HG02840 (cell line): Measurements from ENCODE around the gene WDR76.
A peak's percentile ranks its signal among the peaks of the same experiment; 100 is the strongest.
"Not testable (repeated sequence)": the region's sequence is repeated elsewhere in the genome, so short reads cannot be mapped to it uniquely, and the experiment has no call there.

Experiments used
- ATAC-seq: cut with Tn5 transposase; IDR thresholded peaks from one replicate; pipeline ENCODE4 v1.9.1; 2021; ENCODE audit warnings: mild to moderate bottlenecking, moderate library complexity, moderate number of reproducible peaks; ENCODE audit not compliant: unreplicated experiment, low FRiP score

WDR76 gene

DNA sequence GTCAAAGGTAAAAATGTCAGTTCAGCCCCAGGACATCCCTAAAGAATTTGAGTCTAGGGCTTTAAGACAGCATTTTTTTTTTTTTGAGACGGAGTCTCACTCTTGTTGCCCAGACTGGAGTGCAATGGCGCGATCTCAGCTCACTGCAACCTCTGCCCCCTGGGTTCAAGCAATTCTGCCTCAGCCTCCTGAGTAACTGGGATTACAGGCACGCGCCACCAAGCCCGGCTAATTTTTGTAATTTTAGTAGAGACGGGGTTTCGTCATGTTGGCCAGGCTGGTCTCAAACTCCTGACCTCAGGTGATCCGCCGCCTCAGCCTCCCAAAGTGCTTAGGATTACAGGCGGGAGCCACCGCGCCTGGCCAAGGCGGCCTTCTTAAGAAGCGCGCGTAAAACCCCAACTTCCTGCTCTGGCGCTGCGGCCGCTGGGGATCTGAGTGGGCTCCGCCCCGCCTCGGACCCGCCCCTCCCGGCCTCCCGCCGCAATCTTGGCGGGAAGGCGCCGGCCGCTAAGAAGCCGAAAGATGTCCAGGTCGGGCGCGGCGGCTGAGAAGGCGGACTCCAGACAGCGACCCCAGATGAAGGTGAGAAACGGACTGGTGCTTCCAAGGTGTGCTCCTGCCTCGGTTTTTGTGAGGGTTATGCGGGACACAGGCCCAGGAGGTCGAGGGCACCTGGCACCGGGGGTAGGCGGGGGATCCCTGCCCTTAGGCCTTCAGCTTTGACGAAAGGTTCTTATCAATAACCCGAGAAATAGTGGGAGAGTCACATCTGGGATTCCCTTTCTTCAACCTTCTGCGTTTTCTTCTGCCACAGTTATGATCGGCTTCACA lies at the start of gene WDR76:
Gene WDR76 (plus strand): TSS at position 495 of the 834 bp plus-strand sequence. CDS start 31 bp downstream, at position 526.
- ATAC-seq = no peak

DNA sequence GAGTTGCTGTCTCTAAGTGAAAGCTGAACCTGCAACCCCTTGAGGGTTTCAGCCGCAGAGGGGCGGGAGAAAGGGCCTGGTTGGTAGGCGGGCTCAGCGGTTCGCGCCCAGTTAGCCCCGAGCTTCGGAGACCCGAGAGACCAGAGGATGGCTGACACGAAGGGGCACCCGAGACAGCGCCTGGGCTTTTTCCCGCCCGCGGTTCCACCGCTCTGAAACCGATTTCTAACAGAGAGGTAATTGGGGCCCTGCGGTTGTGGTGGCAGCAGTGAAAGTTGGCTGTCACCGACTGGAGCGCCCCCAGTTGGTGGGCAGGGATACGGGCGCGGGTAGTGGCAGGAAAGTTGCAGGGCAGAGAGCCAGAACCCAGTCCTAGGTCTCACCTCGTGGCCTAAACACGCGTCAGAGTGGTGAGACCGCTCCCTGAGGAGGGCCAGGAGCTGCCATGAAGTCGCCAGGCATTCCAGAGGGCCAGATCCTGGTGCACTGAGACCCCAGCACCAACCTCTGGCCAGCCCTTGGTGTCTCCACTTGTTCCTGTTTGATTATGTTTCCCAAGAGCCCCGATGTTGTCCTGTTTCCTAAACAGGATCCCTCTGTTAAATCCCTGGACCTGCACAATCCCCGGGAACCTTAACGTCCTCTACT lies 49.4 kb upstream of the WDR76 start:
- ATAC-seq = peak; percentile 60

DNA sequence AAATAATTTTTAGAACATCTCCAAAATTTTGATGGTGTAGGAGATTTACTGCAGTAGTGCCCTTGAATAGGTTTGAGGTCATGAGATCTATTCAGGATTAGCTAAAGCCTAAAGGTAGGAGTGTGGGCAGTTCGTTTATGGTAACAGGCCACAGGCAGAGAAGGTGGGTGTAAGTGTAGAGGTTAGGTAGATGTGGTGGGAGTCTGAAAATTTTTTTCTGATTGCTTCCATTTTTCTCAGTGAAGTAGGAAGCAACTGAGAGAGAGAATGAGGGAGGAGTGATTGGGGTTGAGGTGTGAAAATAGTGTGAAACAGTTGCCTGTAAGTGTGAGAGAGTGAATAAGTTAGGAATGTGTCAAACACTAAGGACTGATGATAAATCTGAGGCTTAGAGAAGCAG lies 47.8 kb upstream of the WDR76 start:
- ATAC-seq = no peak

DNA sequence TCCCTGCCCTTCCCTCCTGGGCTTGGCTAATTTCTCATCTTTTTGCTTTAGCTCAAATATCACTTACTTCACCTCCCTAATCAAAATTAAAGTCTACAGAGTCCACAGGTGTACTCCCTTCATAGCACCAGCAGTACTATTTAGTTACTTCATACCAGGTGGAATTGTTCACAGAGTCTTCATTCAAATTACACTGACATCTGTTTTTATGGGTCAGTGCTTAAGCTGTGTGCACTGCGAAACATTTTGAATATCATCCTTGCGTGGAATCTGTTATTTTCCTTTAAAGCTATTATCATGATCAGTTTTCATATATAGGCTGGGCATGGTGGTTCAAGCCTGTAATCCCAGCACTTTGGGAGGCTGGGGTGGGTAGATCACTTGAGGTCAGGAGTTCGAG lies 37.4 kb upstream of the WDR76 start:
- no peak for ATAC-seq

DNA sequence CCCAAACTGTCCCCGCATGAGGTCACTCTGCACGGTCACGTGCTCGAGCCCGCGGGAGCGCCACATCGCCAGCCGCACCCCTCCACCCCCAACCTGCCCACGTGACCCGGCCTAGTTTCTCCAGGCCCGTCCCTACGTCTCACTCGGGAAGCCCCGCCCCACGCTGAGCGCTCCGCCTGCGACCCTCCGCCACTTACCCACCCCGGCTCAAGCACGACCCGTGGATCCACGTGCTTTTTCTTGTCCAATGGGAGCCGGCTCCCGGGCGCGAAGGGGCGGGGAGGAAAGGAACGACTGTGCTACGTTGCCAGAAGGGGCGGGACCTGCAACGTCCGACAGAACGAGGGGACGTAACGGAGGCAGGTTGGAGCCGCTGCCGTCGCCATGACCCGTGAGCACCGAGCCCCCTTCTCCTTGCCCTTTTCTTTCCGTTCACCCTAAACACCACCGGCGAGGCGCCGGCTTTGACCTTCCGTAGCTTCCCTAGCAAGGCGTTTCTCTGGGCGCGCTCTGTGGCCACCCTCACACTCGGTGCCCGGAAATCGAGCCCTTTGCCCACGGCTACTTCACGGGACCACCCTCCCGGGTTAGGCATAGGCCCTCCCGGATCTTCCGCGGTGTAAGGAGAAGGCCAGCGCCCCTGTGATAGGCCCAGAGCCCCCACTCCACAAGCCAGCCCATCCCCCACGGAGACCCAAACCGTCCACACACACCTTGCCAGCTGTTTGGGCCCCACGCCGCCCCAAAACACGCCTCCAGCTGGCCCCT lies 34.6 kb upstream of the WDR76 start, which contains the start of gene SERF2:
Gene SERF2 (plus strand): TSS at position 328 of the 768 bp plus-strand sequence. CDS start 57 bp downstream, at position 385.
- peak; percentile 81 for ATAC-seq

DNA sequence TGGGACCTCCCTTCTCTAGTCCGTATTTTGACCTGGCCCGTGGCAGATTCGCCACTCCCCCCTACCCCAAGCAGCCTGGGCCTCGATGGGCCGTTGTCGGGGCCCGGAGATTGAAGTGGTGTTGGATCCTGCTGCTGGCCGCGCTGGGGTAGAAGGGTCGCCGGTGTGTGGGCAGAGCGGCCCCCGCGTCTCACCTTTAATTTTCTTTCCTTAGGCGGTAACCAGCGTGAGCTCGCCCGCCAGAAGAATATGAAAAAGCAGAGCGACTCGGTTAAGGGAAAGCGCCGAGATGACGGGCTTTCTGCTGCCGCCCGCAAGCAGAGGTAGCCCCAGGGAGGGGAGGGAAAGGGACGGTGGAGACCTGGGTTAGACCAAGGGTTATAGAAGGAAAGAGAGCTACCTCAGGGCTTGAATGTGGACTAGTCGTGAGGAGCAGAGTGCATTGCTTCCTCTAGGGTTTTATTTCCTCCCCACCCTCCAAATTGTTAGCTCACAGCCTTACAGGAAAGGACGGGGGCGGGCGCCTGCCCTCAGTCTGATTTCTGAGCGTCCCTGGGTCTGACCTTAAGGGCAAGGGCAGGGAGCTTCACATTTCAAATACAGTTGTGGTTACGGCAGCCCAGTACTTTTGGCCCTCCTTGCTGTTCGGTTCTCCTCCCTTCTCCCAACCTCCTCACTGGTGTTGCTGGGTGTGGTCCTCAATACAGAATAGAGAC lies 33.9 kb upstream of the WDR76 start:
- ATAC-seq = no peak

DNA sequence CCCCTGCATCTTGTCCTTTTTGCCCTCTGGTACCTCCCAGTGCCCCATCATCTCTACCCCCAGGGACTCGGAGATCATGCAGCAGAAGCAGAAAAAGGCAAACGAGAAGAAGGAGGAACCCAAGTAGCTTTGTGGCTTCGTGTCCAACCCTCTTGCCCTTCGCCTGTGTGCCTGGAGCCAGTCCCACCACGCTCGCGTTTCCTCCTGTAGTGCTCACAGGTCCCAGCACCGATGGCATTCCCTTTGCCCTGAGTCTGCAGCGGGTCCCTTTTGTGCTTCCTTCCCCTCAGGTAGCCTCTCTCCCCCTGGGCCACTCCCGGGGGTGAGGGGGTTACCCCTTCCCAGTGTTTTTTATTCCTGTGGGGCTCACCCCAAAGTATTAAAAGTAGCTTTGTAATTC lies 33.2 kb upstream of the WDR76 start:
- no peak for ATAC-seq

GRCh38 chr15:43794269-43795037 lies 32.3 kb upstream of the WDR76 start:
- no peak for ATAC-seq

DNA sequence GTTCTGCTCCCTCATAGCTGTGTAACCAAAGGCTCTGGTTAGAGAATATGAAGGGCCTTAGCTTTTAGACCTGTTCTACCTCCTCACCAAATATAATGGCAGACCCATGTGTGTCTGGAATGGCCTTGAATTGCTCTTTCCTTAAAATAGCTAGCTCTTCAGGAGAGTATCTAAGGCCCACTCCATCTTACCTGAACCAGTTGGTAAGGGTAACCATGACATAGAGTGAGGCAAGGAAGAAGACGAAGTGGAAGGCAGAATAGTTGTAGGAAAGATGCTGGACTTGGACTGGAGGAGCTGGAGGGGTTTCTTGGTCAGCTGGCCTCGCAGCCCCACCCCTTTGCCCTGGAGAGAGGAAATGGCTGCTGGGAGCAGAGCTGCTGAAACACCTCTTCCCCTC lies 31.6 kb upstream of the WDR76 start:
- ATAC-seq = no peak

DNA sequence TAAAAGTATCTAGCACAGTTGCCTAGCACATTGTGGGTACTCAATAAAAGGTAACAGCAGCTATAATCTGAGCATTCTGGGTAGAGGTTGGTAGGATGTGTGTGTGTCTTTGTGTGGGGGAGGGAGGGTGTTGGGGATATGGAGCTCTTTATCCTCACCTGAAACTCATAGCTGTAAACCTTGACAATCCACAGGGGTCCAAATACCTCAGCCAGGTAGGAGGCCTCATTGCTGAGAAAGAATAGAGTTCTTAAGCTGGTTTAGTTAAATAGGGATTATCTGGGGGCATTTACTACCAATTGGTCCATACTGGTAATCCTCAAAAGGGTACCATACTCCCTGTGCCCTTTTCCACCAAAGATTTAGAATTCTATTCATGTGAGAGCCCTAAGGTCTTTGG lies 30.8 kb upstream of the WDR76 start:
- no peak for ATAC-seq

DNA sequence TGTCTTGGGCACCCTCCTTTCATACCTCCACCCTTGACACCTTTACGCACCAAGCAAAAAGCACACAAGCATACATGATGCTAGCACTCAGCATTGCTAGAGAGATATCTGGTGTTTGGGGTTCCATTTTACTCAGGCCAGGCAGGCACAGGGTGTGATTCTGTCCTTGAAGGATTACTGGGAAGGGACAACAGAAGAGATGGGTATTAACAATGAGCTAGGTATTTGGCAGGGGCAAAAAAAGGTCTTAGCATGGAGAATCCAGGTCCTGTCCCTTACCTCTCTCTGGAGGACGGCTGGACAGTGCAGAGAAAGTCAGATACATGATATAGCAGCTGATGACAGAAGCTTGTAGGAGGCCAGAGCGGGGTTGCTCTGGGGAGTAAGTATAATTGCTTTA lies 30.2 kb upstream of the WDR76 start:
- ATAC-seq = no peak

DNA sequence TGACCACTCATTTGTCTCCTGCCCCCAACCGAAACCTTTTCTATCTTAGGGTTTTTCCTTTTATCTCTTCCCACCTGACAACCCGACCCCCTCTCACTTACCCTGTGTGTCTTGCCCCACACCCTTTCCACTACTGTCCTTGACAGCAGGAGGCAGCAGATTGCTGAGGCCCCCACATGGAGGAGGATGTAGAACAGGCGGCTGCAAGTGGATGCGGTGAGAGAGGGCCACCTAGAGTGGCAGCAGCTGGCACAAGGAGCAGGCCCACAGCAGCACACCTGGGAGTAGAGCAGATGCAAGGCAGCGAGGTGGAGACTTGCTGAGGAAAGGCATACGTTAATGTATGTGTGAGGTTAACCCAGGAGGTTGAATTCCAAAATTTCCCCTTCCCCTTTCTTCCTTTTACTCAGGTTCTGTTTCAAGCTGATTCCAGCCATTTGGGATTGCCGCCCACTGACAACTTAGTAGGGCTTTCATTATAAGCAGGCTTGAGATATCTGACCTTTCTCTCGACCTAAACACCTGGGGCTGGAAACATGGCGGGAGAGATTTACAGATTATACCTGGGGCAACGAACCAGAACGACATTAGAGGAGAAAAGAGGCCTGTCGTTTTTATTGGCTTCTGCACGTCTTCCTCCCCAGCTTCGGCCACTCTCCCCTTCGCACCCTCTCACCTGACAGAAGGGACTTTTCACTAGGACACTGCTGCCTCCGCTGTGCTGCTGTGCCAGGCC lies 27.4 kb upstream of the WDR76 start:
- ATAC-seq = no peak

- no peak for ATAC-seq
Observed at GRCh38 chr15:43799945-43800285, 26.9 kb upstream of the WDR76 start, which contains the start of gene SERINC4. Gene SERINC4 (minus strand): TSS chr15:43800220. CDS start chr15:43799986, 234 bp downstream.

- ATAC-seq = peak; percentile 77
Observed at GRCh38 chr15:43800286-43801141, 26.3 kb upstream of the WDR76 start, which contains the start of gene HYPK. Gene HYPK (plus strand): TSS chr15:43800599. CDS start chr15:43800623, 24 bp downstream.

- not testable (repeated sequence) for ATAC-seq
Observed at GRCh38 chr15:43802676-43803075, 24.1 kb upstream of the WDR76 start.

DNA sequence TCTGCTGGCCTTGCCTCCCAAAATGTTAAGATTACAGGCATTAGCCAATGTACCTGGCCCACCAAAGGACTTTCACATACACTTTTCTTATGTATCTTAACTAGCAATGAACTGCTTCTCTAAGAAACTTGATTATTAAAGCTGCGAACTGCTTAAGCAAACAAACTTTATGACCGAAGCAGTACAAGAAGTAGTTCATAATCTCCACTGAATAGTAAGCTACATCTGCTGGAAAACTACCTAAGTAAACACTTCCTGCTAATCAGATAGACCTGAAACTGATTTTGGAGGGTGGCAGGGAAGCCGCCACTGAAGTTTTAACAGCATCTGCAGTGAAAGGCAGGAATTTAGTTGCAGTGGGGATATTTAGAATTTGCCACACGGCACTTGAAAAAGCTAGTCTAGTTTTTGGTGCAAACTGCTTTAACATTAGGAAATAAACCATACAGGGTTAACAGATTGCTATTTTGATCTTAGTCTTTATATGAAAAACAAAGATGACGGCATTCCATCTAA lies 18.3 kb upstream of the WDR76 start:
- no peak for ATAC-seq

DNA sequence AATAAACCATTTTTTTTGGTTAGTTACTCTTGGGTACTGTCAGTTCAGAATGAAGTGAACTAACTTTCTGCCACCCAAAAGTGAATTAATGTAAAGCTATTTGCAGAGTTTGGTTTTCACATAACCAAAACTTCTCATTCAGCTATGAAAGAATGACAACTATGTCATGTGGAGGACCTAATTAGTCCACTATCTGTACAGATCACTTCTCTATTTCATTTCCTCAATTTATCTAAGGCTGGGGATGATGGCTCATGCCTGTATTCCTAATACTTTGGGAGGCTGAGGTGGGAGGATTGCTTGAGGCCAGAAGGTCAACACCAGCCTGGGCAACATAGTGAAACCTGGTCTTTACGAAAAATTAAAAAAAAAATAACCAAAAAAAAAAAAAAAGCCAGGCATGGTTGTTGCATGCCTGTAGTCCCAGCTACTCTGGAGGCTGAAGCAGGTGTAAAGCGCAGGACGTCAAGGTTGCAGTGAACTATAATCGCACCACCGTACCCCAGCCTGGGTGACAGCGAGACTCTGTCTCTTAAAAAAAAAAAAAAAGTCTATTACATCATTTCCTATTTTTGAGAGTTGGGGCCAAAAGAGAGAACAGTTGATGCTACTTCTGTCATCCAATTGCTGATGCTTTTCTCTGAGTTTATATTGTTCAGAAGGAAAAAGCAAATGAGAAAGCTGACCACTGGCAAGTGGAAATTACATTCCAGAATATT lies 17.7 kb upstream of the WDR76 start:
- no peak for ATAC-seq
